ENCODE measurements around the gene SURF2.
"Not testable (repeated sequence)": the region's sequence is repeated elsewhere in the genome, so short reads cannot be mapped to it uniquely, and the experiment has no call there.

SURF2 gene

DNA sequence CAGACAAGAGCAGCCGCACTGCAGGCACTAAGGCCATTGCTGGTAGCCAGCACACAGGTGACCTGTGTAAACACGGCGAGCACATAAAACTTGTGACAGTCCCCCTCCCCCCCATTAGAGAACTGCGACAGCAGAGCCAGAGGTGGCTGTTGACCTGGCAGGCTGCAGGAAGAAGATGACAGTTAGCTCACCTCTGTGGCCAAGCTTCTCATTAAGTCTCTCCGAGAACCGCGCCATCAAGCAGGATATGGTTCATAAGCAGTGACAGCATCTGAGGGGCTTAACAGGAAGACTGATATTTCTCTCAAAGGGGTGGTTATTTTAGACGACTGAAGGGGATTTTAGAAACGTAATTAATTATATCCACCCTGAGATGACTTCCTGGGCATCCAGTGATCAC lies 14.3 kb downstream of the SURF2 start:
- DNase-seq: no peak
- in situ Hi-C loops (cut with HindIII; ENCODE audit: low pct_ligation_motif_present, low pct_unique_long_range_greater_than_20kb, low sequenced_read_pairs): no loop called here

DNA sequence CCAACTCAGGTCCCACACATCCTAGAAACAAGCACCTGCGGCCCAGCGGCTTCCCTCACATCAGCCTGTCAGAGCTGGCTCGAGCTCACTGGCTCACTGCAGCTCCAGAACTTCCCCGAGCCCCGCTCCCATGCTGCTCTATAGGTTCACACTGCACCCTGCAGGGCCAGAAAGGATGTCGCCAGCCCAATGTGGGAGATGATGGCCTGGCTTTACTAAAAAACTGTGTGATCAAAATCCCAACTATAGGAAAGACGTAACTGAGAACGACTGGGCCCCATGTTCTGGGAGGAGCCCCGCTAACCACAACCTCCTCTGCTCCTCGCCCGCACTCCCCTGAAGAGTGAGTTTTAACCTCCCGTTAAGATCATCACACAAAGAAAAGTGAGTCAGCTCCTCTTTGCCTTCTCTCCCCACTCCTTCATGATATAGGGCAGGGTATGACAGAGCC lies 14.9 kb downstream of the SURF2 start:
- DNase-seq: no peak
- in situ Hi-C loops (cut with HindIII; ENCODE audit: low pct_ligation_motif_present, low pct_unique_long_range_greater_than_20kb, low sequenced_read_pairs): no loop called here

DNA sequence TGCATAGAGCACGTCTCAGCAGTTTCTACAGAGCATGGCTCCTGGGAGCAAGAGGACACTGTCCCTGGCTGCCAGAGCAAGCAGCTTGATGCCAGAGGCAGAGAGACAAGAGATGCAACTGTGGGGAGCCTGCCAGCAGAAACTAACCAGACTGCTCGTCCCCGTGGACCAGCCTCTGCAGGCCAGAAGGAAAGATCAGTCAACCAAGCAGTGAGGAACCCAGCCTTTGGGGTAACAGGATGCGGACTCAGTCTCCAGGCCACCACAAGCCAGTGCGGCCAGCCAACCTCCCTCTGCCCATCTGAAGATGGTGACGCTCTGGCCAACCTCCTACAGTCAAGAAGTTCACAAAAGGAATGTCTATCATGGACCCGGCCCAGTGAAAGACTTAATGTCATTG lies 15.8 kb downstream of the SURF2 start:
- in situ Hi-C loops (cut with HindIII; ENCODE audit: low pct_ligation_motif_present, low pct_unique_long_range_greater_than_20kb, low sequenced_read_pairs): no loop called here
- DNase-seq: no peak

DNA sequence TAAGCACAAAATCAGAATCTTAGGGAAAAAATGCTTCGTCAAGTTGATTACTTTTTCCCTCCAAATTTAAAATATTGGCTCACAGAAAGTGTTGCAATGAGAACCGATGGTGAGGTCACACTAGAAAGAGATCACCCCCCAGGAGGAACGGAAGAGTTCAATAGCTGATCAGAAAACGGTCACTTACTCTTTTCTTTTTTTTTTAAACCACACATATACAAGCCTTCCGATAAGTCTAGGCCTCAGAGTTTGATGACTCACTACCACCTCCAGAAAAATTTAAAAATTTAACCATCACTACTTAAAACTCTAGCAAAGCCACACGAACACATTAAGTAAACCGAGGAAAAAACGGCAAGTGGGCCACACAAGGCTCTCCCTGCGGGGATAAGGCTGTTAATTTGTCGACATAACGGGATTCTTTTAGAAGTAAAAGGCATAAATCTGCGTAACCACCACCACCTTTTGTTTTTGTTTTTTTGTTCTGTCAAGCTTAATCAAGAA lies 18.3 kb downstream of the SURF2 start:
- in situ Hi-C loops (cut with HindIII; ENCODE audit: low pct_ligation_motif_present, low pct_unique_long_range_greater_than_20kb, low sequenced_read_pairs): no loop called here
- peak; percentile 21 for DNase-seq

DNA sequence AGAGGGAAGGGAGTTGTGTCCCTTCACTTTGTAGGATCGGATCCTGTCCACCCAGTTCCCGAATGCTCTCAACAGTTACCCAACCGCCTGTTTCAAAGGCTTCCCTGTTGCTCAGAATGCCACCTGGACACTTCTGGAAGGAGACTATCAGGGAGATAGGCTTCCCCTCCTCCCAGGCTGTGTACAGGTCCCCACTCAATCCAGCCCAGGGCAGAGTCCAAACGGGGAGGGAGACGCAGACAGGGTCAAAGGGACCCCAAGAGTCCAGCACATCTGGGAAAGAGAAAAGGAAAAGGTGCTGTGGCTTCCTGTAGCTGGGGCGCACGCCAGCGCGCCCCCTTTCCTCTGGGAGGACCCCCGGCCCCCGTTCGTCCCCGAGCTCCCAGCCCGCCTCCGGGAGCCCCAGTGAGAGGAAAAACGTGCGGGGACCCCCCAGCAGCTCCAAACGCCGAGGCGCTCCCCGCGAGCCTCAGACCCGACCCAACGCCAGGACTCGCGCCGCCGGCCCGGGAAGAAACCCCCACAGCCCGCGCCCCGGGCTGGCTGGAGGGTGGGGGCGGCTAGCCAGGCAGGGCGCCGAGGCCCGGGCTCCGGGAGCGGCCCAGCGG lies 18.9 kb downstream of the SURF2 start:
- peak; percentile 38 for DNase-seq
- in situ Hi-C loops (cut with HindIII; ENCODE audit: low pct_ligation_motif_present, low pct_unique_long_range_greater_than_20kb, low sequenced_read_pairs): no loop called here

DNA sequence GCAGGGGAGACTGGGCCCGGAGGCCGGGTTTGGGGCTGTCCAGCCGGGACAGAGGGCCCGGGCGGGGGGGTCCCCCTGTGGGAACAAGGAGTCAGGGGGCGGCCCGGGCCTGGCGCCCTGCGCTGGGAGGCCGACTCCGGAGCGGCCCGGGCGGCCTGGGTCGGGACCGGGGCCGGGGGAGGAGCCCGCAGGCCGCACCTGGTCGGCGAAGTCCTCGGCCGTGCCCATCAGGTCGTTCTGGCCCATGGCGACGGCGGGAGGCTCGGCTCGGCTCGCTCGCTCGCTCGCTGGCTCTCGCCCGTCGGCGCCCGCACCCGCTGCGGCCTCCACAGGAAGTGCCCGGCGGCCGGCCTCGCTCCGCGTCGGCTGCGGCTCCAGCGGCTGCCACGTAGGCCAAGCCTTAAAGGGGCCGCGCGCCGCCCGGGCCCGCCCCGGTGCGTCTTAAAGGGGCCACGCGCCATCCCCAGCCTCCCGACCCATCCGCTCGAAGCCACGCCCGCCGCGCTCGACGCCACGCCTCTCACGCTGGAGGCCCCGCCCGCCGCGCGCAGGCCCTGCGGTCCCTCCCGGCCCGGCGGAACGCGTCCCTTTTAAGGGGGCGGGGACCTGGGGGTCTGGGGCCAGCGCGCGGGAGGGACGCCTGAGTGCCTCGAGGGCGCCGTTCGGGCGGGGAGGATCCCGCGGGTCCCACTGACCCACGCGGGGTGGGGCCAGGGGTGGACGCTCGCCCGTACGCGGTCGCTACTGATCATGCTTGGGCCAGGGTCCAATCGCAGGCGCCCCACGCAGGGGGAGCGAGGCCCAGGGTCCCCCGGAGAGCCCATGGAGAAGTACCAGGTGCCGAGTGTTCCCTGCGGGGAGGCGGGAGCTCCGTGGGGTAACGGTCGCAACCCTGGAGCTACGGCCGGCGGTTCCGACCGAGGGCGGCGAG lies 19.6 kb downstream of the SURF2 start, which contains the start of the genes STKLD1 and SURF4:
Gene STKLD1, plus strand, starts transcription at position 643 of the 931 bp plus-strand sequence. Its CDS starts 108 bp downstream, at position 751.
Gene SURF4, minus strand, starts transcription at position 337 of the 931 bp plus-strand sequence. Its CDS starts 91 bp downstream, at position 246.
- DNase-seq: peak; percentile 92
- in situ Hi-C loops (cut with HindIII; ENCODE audit: low pct_ligation_motif_present, low pct_unique_long_range_greater_than_20kb, low sequenced_read_pairs): no loop called here

DNA sequence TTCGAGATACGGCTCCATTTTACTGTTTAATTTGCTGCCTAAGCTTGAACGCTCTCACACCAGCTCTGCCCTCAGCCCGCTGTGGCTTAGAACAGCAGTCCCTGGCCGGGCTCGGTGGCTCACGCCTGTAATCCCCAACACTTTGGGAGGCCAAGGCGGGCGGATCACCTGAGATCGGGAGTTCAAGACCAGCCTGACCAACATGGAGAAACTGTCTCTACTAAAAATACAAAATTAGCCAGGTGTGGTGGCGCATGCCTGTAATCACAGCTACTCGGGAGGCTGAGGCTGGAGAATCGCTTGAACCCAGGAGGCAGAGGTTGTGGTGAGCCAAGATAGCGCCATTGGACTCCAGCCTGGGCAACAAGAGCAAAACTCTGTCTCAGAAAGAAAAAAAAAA lies 20.9 kb downstream of the SURF2 start:
- in situ Hi-C loops (cut with HindIII; ENCODE audit: low pct_ligation_motif_present, low pct_unique_long_range_greater_than_20kb, low sequenced_read_pairs); DNase-seq: not testable (repeated sequence)

DNA sequence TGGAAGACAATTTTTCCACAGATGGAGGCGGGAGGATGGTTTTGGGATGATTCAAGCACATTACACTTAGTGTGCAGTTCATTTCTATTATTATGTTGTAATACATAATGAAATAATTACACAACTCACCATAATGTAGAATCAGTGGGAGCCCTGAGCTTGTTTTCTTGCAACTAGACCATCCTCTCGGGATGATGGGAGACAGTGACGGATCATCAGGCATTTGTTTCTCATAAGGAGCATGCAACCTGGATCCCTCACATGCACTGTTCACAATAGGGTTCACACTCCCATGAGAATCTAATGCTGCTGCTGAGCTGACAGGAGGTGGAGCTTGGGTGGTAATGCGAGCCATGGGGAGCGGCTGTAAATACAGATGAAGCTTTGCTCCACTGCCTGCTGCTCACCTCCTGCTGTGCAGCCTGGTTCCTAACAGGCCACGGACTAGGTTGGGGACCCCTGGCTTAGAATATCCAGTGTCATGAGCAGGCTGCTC lies 21.4 kb downstream of the SURF2 start:
- DNase-seq: peak; percentile 54
- in situ Hi-C loops (cut with HindIII; ENCODE audit: low pct_ligation_motif_present, low pct_unique_long_range_greater_than_20kb, low sequenced_read_pairs): no loop called here

DNA sequence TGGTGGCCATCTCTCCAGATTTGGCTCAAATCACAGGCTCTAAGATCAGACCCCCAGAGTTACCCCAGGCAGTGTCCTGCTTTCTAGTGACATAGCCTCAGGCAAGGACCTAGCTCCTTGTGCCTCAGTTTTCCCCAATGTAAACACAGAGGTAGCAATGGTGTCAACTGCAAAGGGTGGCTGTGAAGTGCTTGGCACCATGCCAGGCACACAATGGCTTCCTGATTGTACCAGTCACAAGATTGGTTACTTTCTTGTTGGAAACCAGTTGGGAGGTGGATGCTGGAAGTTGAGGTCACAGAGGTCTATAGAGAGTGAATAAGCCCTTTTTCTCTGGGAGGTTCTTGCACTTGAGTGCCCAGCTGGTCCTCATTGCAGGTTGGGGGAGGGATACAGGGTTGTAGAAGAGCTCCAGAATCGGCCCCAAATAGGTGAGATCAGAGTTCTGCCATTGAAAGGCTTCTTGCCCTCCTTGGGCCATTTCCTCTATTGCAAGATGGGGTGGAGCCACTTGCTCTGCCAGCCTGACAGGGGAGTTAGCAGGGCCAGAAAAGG lies 22.1 kb downstream of the SURF2 start:
- in situ Hi-C loops (cut with HindIII; ENCODE audit: low pct_ligation_motif_present, low pct_unique_long_range_greater_than_20kb, low sequenced_read_pairs): no loop called here

DNA sequence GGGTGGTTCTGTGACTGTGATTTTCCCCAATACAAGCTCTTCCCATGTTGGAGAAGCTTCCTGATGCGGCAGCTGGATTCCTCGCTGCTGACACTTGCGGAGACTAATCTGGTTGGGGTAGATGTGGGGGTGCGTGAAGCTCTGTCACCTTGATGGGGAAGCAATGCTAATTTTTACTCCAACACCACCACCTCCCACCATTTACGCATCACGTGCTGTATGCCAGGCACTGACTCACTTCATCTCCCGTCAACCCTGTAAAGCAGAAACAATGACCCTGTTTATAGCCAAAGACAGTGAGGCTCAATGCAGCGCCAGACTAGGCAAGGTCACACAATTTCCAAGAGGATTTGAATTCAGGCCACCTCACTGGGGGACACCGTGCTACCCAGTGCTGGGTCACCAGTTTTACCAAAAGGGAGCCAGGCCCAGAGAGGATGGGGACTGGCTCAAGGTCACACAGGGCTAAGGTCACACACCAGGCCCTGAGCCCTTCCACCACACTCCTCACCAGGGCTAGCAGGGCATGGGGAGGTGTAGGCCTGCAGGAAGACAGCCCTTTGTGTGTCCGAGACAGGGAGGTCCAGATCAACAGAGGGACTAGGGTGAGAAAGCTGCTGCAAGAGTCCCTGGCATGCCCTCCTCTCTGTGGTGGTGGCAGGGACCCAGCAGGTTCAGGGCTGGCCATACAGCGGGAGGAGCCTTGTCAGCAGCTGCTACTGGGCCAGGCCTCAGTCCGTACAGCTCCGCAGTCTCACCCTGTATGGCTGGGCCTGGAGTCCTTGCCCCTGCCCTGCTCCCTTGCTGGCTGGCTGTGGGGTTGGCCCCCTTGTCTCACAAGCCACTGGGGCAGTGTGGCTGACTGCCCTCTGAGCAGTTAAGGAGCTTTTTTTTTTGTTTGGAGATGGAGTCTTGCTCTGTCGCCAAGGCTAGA lies 23.1 kb downstream of the SURF2 start:
- in situ Hi-C loops (cut with HindIII; ENCODE audit: low pct_ligation_motif_present, low pct_unique_long_range_greater_than_20kb, low sequenced_read_pairs): no loop called here
- DNase-seq: no peak

More for the DNA sequence above, 22.1 kb downstream of the SURF2 start:
- no peak for DNase-seq

DNA sequence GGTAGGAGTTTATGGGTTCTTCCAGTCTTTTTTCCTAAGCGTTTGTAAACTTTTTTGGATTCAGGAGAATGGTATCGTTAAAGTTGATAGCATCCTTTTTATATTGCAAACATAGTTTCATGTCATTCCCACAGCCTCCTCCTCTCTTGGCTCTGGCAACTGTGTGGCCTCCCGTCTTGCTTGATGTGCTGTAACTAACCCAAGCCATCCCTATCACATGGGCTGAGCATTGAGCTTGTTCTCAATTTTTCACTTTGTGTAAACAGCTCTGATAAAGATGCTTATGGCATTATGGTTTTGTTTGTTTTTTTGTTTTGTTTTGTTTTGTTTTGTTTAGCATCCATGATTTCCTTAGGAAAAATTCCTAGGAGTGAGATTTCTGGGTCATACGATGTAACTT lies 24.4 kb downstream of the SURF2 start:
- no peak for DNase-seq
- in situ Hi-C loops (cut with HindIII; ENCODE audit: low pct_ligation_motif_present, low pct_unique_long_range_greater_than_20kb, low sequenced_read_pairs): no loop called here

DNA sequence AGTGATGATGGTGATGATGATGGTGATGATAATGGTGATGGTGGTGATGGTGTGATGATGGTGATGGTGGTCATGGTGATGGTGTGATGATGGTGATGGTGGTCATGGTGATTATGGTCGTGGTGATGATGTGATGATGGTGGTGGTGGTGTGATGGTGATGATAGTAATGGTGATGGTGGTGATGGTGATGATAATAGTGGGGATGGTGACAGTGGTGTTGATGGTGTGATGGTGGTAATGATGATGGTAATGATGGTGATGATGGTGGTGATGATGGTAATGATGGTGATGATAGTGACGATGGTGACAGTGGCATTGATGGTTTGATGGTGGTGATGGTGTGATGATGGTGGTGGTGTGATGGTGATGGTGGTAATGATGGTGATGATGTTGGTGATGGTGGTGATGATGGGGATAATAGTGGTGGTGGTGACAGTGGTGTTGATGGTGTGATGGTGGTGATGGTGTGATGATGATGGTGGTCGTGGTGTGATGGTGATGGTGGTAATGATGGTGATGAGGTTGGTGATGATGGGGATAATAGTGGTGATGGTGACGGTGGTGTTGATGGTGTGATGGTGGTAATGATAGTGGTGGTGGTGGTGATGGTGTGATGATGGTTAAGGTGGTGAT lies 26.3 kb downstream of the SURF2 start:
- in situ Hi-C loops (cut with HindIII; ENCODE audit: low pct_ligation_motif_present, low pct_unique_long_range_greater_than_20kb, low sequenced_read_pairs): no loop called here
- no peak for DNase-seq

DNA sequence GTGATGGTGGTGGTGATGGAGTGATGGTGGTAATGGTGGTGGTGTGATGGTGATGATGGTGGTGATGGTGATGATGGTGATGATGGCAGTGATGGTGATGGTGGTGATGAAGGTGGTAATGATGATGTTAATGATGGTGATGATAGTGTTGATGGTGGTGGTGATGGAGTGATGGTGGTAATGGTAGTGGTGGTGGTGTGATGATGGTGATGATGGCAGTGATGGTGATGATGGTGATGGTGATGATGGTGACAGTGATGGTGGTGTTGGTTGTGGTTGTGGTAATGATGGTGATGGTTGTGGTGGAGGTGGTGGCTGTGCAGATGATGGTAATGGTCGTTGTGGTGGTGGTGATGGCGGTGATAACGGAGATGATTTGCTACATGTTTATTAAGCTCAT lies 27.1 kb downstream of the SURF2 start:
- in situ Hi-C loops (cut with HindIII; ENCODE audit: low pct_ligation_motif_present, low pct_unique_long_range_greater_than_20kb, low sequenced_read_pairs): no loop called here
- DNase-seq: no peak

DNA sequence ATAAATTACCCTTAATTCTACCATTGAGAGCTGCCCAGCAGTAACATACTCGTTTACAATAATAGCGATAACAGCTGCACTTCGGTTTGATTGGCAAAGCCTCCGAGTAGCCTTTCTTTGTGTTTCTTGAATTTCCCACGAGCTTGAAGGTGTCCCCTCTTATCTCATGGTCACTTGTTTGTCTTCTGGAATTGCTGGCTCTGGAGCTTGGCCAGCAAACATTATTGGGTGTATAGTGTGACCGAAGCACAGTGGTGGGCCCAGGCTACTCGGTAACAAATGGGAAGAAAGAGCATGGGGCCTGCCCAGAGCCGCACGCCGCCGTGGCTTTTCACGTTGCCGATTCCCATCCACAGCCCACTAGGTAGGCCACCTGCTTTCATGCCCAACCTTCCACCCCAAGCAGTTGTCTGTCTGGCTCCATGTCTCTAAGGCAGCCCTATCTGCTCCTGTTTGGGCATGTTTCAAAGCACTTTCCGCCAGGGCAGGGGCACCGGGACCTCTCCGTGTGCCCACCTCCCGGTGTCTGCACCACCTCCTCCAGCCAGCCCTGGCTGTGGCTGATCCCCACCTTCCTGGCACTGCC lies 28.5 kb downstream of the SURF2 start:
- no peak for DNase-seq

DNA sequence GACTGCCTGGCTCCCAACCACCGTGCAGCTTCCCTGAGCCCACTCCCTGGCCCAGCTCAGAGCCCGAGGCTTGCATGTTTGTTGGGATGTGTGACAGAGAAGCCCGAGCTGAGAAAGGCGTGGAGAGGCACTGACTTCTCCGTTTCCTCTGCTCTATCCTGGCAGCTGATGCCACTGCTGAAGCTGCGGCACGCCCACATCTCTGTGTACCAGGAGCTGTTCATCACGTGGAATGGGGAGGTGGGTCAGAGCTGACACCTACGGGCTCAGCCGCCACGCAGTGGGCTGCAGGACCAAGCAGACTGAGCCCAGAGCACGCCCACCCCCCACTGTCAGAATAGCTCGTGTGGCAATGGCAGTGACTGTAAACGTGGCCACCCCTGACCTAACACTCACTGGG lies 29.1 kb downstream of the SURF2 start:
- in situ Hi-C loops (cut with HindIII; ENCODE audit: low pct_ligation_motif_present, low pct_unique_long_range_greater_than_20kb, low sequenced_read_pairs): no loop called here
- DNase-seq: no peak

More for the DNA sequence above, 28.5 kb downstream of the SURF2 start:
- in situ Hi-C loops (cut with HindIII; ENCODE audit: low pct_ligation_motif_present, low pct_unique_long_range_greater_than_20kb, low sequenced_read_pairs): no loop called here

DNA sequence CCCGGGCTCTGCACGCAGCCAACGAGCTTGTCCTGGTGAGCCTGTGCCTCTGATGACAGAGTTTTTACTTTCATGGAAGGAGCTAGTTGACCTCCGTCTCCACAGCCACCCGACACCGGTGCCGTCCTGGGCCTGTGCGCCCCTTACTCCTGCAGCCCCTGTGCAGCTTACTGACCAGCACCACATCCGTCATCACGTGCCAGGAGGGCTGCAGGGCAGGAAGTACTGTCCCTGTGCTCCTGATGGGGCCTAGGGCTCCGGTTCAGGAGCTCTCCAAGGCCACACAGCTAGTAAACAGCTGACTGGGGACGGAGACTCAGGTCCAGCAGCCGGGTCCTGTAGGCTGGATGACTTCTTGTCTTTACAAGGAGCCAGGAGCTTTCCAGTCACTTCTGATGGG lies 30.0 kb downstream of the SURF2 start:
- DNase-seq: no peak
- in situ Hi-C loops (cut with HindIII; ENCODE audit: low pct_ligation_motif_present, low pct_unique_long_range_greater_than_20kb, low sequenced_read_pairs): no loop called here

DNA sequence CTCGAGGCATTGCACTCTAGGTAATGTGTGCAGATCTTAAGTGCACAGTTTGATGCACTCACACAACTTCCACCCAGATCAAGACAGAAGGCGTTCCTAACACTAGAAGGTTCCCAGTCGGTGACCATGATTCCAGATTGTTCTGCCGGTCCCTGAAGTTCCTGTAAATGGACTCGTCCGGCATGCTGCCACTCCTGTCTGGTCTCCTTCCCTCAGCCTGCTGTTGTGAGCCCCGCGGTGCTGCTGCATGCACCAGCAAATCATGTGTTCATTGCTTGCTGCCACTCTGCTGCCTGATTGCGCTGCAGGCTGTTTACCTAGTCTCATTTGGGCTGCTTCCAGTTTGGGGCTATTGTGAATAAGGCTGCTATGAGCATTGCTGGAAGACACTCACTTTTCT lies 31.3 kb downstream of the SURF2 start:
- no peak for DNase-seq
- in situ Hi-C loops (cut with HindIII; ENCODE audit: low pct_ligation_motif_present, low pct_unique_long_range_greater_than_20kb, low sequenced_read_pairs): no loop called here
